Activated CD4-positive, alpha-beta T cell treated with anti-CD3 and anti-CD28 coated beads for 36 hours (primary cell): ENCODE data around the gene MYO9A. TPM values are rescaled to one million over a fixed set of nuclear protein-coding genes. Genes with fewer than 3 reads are reported as not detected.
"Not testable (repeated sequence)": the region's sequence is repeated elsewhere in the genome, so short reads cannot be mapped to it uniquely, and the experiment has no call there.

Source experiments
- ATAC-seq: fragments of 200-7000 bp; cut with Tn5 transposase; one replicate; pipeline ENCODE4 v1.10.0; 2021; ENCODE audit warnings: mild to moderate bottlenecking, moderate library complexity
- CTCF ChIA-PET: fragments of 350-600 bp; sonication (Branson Sonifier 250); formaldehyde crosslinking; loops from one replicate; lab custom pipeline; 2021; ENCODE audit warnings: antibody characterized with exemption; lab: Charles Lee
- POLR2A ChIA-PET: fragments of 350-600 bp; sonication (Branson Sonifier 250); formaldehyde crosslinking; loops from one replicate; lab custom pipeline; 2021; ENCODE audit warnings: antibody characterized with exemption, inconsistent platforms; lab: Charles Lee
- DNase-seq: peaks from one replicate; pipeline ENCODE4 v3.0.0-alpha.2; 2020
- H3K27ac Mint-ChIP-seq: one replicate; pipeline ENCODE4 v1.8.0; 2021; ENCODE audit warnings: mixed read lengths
- H3K27me3 Mint-ChIP-seq: one replicate; pipeline ENCODE4 v1.8.0; 2021; ENCODE audit warnings: mixed read lengths
- H3K36me3 Mint-ChIP-seq: one replicate; pipeline ENCODE4 v1.8.0; 2021; ENCODE audit warnings: low read depth, mixed read lengths
- H3K4me1 Mint-ChIP-seq: one replicate; pipeline ENCODE4 v1.8.0; 2021; ENCODE audit warnings: mixed read lengths
- H3K4me3 Mint-ChIP-seq: one replicate; pipeline ENCODE4 v1.8.0; 2021; ENCODE audit warnings: mild to moderate bottlenecking, moderate library complexity, mixed read lengths
- H3K9me3 Mint-ChIP-seq: one replicate; pipeline ENCODE4 v1.8.0; 2021; ENCODE audit warnings: low read depth, mixed read lengths
- intact Hi-C, 2 experiments: fragments of 100-400 bp; cut with DNase I in 1 of 2; cut with micrococcal nuclease in 1 of 2; formaldehyde crosslinking; loops; one replicate each; pipeline versions ENCODE4 v1.14.2 to v1.15.1; 2022 to 2024; cut with DNase I, micrococcal nuclease
- total RNA-seq, 2 experiments: library from RNA; stranded (reverse); gene quantifications; one replicate each; pipeline ENCODE4 v1.2.3, GENCODE V29; 2021

Gene MYO9A
- total RNA-seq, 2 experiments from 2014 or later = 19.0 to 20.3 TPM

DNA sequence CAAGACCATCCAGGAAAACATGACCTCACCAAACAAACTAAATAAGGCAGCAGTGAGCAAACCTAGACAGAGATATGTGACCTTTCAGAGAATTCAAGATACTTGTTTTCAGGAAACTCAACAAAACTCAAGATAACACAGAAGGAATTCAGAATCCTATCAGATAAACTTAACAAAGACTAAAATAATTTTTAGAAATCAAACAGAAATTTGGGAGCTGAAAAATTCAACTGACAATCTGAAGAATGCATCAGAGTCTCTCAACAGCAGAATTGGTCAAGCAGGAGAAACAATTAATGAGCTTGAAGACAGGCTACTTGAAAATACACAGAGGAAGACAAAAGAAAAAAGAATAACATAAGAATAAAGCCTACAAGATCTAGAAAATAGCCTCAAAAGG lies 55.6 kb downstream of the MYO9A start:
- intact Hi-C loops = no loop called here
- Mint-ChIP-seq H3K27me3 (no peaks in the 10 kb centered on the region), H3K4me3 (no peak overlapping the region), H3K9me3 (peaks cover 5% of the 10 kb centered on the region), H3K27ac (no peak overlapping the region), H3K4me1 (peaks cover 8% of the 10 kb centered on the region), H3K36me3 (peaks cover 9% of the 10 kb centered on the region)
- no peak for ATAC-seq
- DNase-seq = no peak
- ChIA-PET POLR2A (no interaction called here), CTCF (no interaction called here)

DNA sequence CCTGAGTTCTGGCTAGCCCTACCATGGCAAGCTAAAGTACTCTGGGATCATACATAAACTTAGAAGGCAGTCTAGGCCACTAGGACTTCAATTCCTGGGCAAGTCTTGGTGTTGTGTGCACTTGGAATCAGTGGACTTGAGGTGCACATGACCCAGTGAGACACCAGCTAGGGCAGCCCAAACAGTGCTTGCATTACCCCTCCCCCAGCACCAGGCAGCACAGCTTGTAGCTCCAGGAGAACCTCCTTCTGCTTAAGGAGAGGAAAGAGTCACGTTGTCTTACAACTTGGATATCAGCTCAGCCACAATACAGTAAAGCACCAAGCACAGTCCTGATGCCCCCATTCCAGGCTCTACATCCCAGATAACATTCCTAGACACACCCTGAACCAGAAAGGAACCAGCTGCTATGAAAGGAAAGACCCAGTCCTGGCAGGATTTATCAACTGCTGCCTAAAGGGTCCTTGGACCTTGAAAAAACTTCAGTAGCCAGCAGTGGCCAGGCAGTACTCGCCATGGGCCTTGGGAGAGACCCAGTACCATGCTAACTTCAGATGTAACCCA lies 57.2 kb downstream of the MYO9A start:
- no peak overlapping the region for H3K27ac Mint-ChIP-seq
- CTCF ChIA-PET = interaction anchor here (0.6 kb wide), 1 partner anchor 1020 kb away, joined by 3 read pairs; no protein-coding TSS in a partner anchor
- H3K36me3 Mint-ChIP-seq = peaks cover 9% of the 10 kb centered on the region
- H3K27me3 Mint-ChIP-seq = no peaks in the 10 kb centered on the region
- intact Hi-C loops = no loop called here
- peaks cover 5% of the 10 kb centered on the region for H3K9me3 Mint-ChIP-seq
- ATAC-seq (no peak), DNase-seq (no peak)
- H3K4me3 Mint-ChIP-seq = no peak overlapping the region
- POLR2A ChIA-PET = no interaction called here
- peaks cover 9% of the 10 kb centered on the region for H3K4me1 Mint-ChIP-seq

DNA sequence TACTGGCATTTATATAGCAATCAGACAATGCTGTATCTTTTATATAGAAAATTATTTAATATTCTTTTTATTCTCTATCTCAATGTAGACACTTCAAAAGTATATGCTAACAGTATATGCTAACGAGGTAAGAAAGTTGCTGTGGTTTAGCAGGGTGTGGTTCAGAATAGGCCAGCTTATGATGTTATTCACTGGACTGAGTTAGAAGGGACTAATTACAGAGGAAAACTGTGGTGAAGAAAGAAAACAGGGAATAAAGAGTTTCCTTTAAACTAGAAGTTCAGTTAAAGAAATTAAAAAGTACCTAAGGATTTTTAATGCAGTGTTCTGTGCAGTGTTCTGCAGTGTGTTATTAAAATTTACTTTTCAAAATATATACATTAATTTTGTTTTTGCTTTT lies 59.4 kb downstream of the MYO9A start:
- H3K4me1 Mint-ChIP-seq = peaks cover 9% of the 10 kb centered on the region
- no peak for ATAC-seq

DNA sequence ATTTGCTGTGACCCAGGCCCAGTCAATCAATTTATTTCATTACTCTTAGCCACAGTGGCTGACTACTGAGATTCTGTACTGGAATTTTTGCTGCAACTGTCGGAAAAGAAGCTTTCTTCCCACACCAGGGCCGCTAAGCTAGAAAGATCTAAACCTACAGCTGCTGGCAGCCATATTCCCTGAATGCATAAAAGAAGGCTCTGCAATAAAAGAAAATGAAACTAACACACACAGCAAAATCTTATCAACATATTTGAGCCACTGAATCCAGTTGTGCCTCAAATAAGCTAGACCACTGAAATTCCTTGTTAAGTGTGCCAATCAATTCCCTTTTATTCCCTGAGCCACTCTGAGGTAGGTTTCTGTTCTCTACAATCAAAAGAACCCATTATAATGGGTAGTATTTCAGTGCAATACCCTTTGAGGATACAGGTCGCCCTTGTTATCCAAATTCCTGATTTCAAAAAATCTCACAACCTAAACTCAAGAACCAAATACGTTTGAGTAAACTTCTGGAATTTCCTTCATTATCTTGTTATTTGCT lies 60.3 kb downstream of the MYO9A start:
- H3K4me3 Mint-ChIP-seq = no peak overlapping the region
- no peak overlapping the region for H3K27ac Mint-ChIP-seq
- no peaks in the 10 kb centered on the region for H3K27me3 Mint-ChIP-seq
- CTCF ChIA-PET = no interaction called here
- POLR2A ChIA-PET = no interaction called here
- peaks cover 8% of the 10 kb centered on the region for H3K36me3 Mint-ChIP-seq
- H3K4me1 Mint-ChIP-seq = peaks cover 9% of the 10 kb centered on the region
- DNase-seq = no peak
- intact Hi-C loops = no loop called here
- H3K9me3 Mint-ChIP-seq = peaks cover 2% of the 10 kb centered on the region
- ATAC-seq = no peak

More for the DNA sequence above, 59.4 kb downstream of the MYO9A start:
- CTCF ChIA-PET = no interaction called here
- no peak overlapping the region for H3K4me3 Mint-ChIP-seq
- POLR2A ChIA-PET = no interaction called here
- H3K36me3 Mint-ChIP-seq = peaks cover 7% of the 10 kb centered on the region
- intact Hi-C loops = no loop called here
- H3K27me3 Mint-ChIP-seq = no peaks in the 10 kb centered on the region
- no peak overlapping the region for H3K27ac Mint-ChIP-seq
- H3K9me3 Mint-ChIP-seq = peaks cover 5% of the 10 kb centered on the region
- no peak for DNase-seq

DNA sequence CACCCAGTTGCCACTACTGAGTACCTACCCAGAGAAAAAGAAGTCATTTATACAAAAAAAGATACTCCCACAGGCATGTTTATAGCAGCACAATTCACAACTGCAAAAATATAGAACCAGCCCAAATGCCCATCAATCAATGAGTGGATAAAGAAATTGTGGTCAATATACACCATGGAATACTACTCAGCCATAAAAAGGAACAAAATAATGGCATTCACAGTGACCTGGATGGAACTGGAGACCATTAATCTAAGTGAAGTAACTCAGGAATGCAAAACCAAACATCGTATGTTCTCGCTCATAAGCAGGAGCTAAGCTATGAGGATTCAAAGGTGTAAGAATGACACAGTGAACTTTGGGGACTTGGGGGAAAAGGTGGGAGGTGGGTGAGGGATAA lies 61.7 kb downstream of the MYO9A start:
- H3K9me3 Mint-ChIP-seq, H3K4me3 Mint-ChIP-seq, DNase-seq, H3K27me3 Mint-ChIP-seq, ATAC-seq, CTCF ChIA-PET, intact Hi-C loops, H3K27ac Mint-ChIP-seq, H3K4me1 Mint-ChIP-seq, POLR2A ChIA-PET, H3K36me3 Mint-ChIP-seq: not testable (repeated sequence)

DNA sequence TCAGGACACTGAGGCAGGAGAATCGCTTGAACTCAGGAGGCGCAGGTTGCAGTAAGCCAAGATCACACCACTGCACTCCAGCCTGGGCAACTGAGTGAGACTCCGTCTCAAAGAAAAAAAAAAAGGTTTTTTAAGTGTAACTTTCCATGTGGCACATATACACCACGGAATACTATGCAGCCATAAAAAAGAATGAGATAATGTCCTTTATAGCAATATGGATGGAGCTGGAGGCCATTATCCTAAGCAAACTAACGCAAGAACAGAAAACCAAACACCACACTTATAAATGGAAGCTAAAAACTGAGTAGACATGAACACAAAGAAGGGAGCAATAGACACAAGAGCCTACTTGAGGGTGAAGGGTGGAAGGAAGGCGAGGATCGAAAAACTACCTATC lies 64.7 kb downstream of the MYO9A start:
- intact Hi-C loops, POLR2A ChIA-PET, H3K27ac Mint-ChIP-seq, H3K27me3 Mint-ChIP-seq, H3K36me3 Mint-ChIP-seq, H3K4me1 Mint-ChIP-seq, ATAC-seq, DNase-seq, H3K9me3 Mint-ChIP-seq, H3K4me3 Mint-ChIP-seq: not testable (repeated sequence)
- CTCF ChIA-PET = interaction anchor here (1.2 kb wide), 1 partner anchor 251 kb away, joined by 3 read pairs; no protein-coding TSS in a partner anchor

DNA sequence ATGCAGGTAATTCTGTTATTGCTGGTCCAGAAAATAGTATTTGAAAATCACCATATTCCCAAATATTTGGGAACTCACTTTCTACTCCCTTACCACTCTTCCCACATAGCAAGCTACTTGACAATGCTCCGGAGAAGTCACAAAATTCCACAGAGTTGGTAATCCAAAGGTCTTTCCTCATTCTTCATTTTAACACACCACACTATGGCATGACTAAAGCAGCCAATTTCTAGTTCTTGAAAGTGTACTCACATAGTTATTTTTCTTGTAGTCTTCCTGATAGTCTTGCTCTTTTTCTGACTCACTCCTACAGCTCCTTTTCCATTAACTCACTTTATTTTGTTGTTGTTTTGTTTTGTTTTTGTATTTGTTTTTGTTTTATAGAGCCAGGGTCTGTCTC lies 67.2 kb downstream of the MYO9A start:
- ATAC-seq = no peak
- CTCF ChIA-PET = no interaction called here
- no peak overlapping the region for H3K4me3 Mint-ChIP-seq

DNA sequence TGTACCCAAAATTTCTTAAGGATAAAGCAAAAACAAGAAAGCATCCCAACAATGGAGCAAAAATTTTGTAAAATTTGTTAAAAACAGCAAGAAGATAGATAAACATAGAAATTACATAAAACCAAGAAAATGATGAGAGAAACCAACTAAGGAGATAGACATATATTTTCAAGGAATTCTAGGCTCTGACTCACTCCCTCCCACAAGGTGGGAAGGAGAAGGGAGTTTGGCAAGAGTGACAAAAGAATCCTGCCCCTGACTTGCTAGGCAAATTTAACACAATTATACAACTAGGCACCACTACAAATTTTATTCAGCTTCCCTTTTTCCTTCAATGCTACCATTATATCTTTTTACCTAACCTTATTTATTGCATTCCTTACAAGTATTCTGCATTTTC lies 70.9 kb downstream of the MYO9A start:
- ATAC-seq = no peak
- Mint-ChIP-seq H3K36me3 (peaks cover 14% of the 10 kb centered on the region), H3K4me1 (no peaks in the 10 kb centered on the region), H3K27me3 (no peaks in the 10 kb centered on the region), H3K4me3 (no peak overlapping the region), H3K27ac (no peak overlapping the region), H3K9me3 (no peaks in the 10 kb centered on the region)
- no peak for DNase-seq
- POLR2A ChIA-PET = no interaction called here
- CTCF ChIA-PET = no interaction called here
- intact Hi-C loops = no loop called here

More for the DNA sequence above, 67.2 kb downstream of the MYO9A start:
- peaks cover 10% of the 10 kb centered on the region for H3K36me3 Mint-ChIP-seq
- no peaks in the 10 kb centered on the region for H3K4me1 Mint-ChIP-seq
- no peaks in the 10 kb centered on the region for H3K9me3 Mint-ChIP-seq
- intact Hi-C loops = no loop called here
- H3K27me3 Mint-ChIP-seq = no peaks in the 10 kb centered on the region
- H3K27ac Mint-ChIP-seq = no peak overlapping the region
- DNase-seq = no peak
- POLR2A ChIA-PET = no interaction called here

DNA sequence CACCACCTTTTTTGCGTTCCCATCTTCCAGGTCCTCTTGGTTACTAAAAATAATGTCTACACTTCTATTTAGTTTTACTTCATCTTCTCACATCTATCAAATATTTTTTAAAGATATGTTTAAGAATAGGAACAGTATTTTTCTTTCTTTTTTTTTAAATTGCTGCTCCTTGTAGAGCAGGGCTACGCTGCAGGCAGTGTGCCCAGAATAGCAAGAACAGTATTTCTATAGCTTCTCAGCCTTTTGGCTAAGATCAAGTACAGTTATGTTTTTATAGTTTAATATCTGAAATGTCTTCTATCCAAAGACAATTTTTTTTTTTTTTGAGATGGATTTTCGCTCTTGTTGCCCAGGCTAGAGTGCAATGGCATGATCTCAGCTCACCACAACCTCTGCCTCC lies 73.0 kb downstream of the MYO9A start:
- Mint-ChIP-seq H3K27ac (no peak overlapping the region), H3K4me1 (no peaks in the 10 kb centered on the region), H3K9me3 (no peaks in the 10 kb centered on the region), H3K36me3 (peaks cover 25% of the 10 kb centered on the region), H3K27me3 (no peaks in the 10 kb centered on the region), H3K4me3 (no peak overlapping the region)
- DNase-seq (no peak), ATAC-seq (no peak)
- intact Hi-C loops = no loop called here
- CTCF ChIA-PET = no interaction called here
- POLR2A ChIA-PET = no interaction called here

DNA sequence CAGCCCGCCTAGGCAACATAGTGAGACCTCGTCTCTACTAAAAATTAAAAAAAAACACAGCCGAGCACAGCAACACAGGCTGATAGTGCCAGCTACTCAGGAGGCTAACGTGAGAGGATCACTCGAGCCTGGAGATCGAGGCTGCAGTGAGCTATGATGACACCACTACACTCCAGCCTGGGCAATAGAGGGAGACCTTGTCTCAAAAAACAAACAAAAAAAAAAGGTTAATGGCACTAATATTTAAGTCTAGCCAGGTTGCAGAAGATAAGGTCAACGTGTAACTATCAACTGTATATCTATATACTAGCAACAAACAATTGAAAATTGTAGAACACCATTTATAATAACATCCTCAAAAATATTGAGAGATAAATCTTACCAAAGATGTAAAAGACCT lies 75.1 kb downstream of the MYO9A start:
- peaks cover 2% of the 10 kb centered on the region for H3K9me3 Mint-ChIP-seq
- H3K4me1 Mint-ChIP-seq = no peaks in the 10 kb centered on the region
- no peak overlapping the region for H3K4me3 Mint-ChIP-seq
- no peaks in the 10 kb centered on the region for H3K27me3 Mint-ChIP-seq
- H3K36me3 Mint-ChIP-seq = peaks cover 33% of the 10 kb centered on the region
- ChIA-PET CTCF (interaction anchor here (0.6 kb wide), 1 partner anchor 215 kb away, joined by 3 read pairs; no protein-coding TSS in a partner anchor), POLR2A (interaction anchor here (0.6 kb wide), 1 partner anchor 70 kb away, joined by 4 read pairs; no protein-coding TSS in a partner anchor)
- no peak overlapping the region for H3K27ac Mint-ChIP-seq
- DNase-seq (no peak), ATAC-seq (no peak)
- intact Hi-C loops = no loop called here

DNA sequence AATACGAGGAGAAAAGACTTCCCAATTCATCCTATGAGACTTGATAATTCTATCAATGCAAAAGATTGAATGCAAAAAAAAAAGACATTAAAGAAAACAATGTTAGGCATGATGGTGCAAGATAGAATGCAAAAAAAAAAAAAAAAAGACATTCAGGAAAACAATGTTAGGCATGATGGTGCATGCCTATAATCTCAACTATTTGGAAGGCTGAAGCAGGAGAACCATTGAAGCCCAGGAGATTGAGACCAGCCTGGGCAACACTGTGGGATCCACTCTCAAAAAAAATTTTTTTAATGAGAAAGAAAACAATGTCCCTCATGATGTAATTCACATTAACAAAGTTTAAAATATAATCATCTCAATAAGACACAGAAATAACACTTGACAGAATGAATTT lies 75.9 kb downstream of the MYO9A start:
- no peak for ATAC-seq
- Mint-ChIP-seq H3K4me3 (no peak overlapping the region), H3K36me3 (peaks cover 37% of the 10 kb centered on the region), H3K4me1 (peaks cover 3% of the 10 kb centered on the region), H3K27ac (no peak overlapping the region), H3K9me3 (peaks cover 4% of the 10 kb centered on the region), H3K27me3 (no peaks in the 10 kb centered on the region)
- DNase-seq = no peak
- CTCF ChIA-PET = no interaction called here
- intact Hi-C loops = no loop called here
- POLR2A ChIA-PET = no interaction called here

DNA sequence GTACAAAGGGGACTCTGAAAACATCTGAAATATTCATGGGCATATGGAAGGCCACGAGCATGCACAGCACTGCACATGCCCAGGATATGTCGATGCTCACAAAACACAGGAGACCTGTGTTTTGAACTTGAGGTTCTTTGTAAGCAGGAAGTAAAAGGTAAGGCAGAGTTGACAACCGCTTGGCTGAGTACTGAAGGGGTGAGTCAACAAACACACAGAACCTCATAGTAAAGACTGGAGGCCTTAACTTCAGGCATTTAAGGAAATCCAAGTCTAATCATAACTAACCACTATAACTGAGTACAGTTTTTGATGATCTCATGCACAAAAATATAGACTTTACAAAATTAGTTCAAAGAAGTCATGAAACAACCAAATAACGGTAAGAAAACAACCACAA lies 80.6 kb downstream of the MYO9A start:
- Mint-ChIP-seq H3K4me3 (no peak overlapping the region), H3K4me1 (peaks cover 9% of the 10 kb centered on the region)

More for the DNA sequence above, 80.6 kb downstream of the MYO9A start:
- peaks cover 4% of the 10 kb centered on the region for H3K9me3 Mint-ChIP-seq
- no peaks in the 10 kb centered on the region for H3K27me3 Mint-ChIP-seq
- POLR2A ChIA-PET = no interaction called here
- ATAC-seq = peak; percentile 70
- intact Hi-C loops = no loop called here
- CTCF ChIA-PET = no interaction called here
- H3K36me3 Mint-ChIP-seq = peaks cover 28% of the 10 kb centered on the region
- H3K27ac Mint-ChIP-seq = no peak overlapping the region
- DNase-seq = peak; percentile 7
